K562 (cell line): ENCODE data around the gene PTCH2. TPM values are rescaled to one million over a fixed set of nuclear protein-coding genes. Genes with fewer than 3 reads are reported as not detected.

Experiments used
- CBX1 ChIP-seq: sonication (generic); IDR thresholded peaks from 2 replicates; pipeline ENCODE4 v1.6.1; 2016; ENCODE audit warnings: antibody characterized with exemption, low read depth, mild to moderate bottlenecking
- CXXC5 ChIP-seq: fragments of 250-450 bp; sonication (Bioruptor Pico); IDR thresholded peaks from 2 replicates; pipeline ENCODE4 v1.8.0; 2022; ENCODE audit warnings: inconsistent platforms, mild to moderate bottlenecking, moderate library complexity
- FIP1L1 ChIP-seq: fragments of 200-400 bp; formaldehyde crosslinking; IDR thresholded peaks from 2 replicates; pipeline ENCODE4 v1.6.1; 2018; ENCODE audit warnings: mild to moderate bottlenecking, low read depth, low read length; ENCODE audit not compliant: poor library complexity, severe bottlenecking
- HLTF ChIP-seq: fragments of 450-650 bp; IDR thresholded peaks from 2 replicates; pipeline ENCODE4 v1.6.1; 2016
- MIER1 ChIP-seq: fragments of 450-650 bp; IDR thresholded peaks from 2 replicates; pipeline ENCODE4 v1.6.1; 2016; ENCODE audit warnings: antibody characterized with exemption, mild to moderate bottlenecking, low read depth
- NR4A1 ChIP-seq, 2 experiments: fragments of 250-450 bp in 1 of 2; fragments of 450-650 bp in 1 of 2; sonication (Bioruptor Pico) in 1 of 2; IDR thresholded peaks; 2 replicates each; pipeline versions ENCODE4 v1.4.0 to v1.6.1; 2016 to 2020; ENCODE audit warnings: mild to moderate bottlenecking in 2 of 2, missing compliant biosample characterization in 1 of 2, missing genetic modification characterization in 1 of 2, moderate library complexity in 1 of 2
- PHF21A ChIP-seq: fragments of 450-650 bp; IDR thresholded peaks from 2 replicates; pipeline ENCODE4 v1.6.1; 2017; ENCODE audit warnings: low read depth, borderline replicate concordance
- POLR2B ChIP-seq: fragments of 450-650 bp; IDR thresholded peaks from 2 replicates; pipeline ENCODE4 v1.6.1; 2018; ENCODE audit warnings: low read depth; ENCODE audit not compliant: partially characterized antibody
- SPI1 ChIP-seq: IDR thresholded peaks from 2 replicates; pipeline ENCODE4 v1.6.1; 2011; ENCODE audit warnings: low read depth, low read length, control low read depth, borderline replicate concordance
- ZC3H8 ChIP-seq: fragments of 450-650 bp; IDR thresholded peaks from 2 replicates; pipeline ENCODE4 v1.6.1; 2017
- ZNF41 ChIP-seq: fragments of 250-450 bp; sonication (Bioruptor Pico); conservative IDR thresholded peaks from 2 replicates; pipeline ENCODE4 v1.4.0; 2020; ENCODE audit warnings: mild to moderate bottlenecking
- polyA plus RNA-seq, 8 experiments: library from polyadenylated mRNA; depleted of rRNA in 4 of 8; stranded (reverse) in 5 of 8; unstranded in 3 of 8; fragments of >200 nt; fragmentation: Nextera tagmentation in 2 of 8; fragmentation: Illumina TruSeq in 1 of 8; extraction: Ambion mirVana in 2 of 8; extraction: Trizol in 1 of 8; gene quantifications; 2 replicates each; pipeline versions ENCODE4 v1.2.1 to v1.2.3, GENCODE V29; 2011 to 2014; ENCODE audit warnings: inconsistent platforms in 1 of 8, missing spikeins in 1 of 8
- total RNA-seq, 7 experiments: library from RNA; depleted of rRNA in 6 of 7; stranded (reverse); fragments of >200 nt in 6 of 7; fragmentation: Illumina TruSeq in 2 of 7; extraction: Trizol in 2 of 7; gene quantifications; 2 replicates each; pipeline versions ENCODE4 v1.2.1 to v1.2.3, GENCODE V29; 2011 to 2021; ENCODE audit warnings: low replicate concordance in 1 of 7
- TF ChIP-seq, protein P1 (sequence below): fragments of 450-650 bp; formaldehyde crosslinking; IDR thresholded peaks from 2 replicates; pipeline ENCODE4 v1.4.0; 2020; ENCODE audit warnings: mild to moderate bottlenecking
- TF ChIP-seq, protein P2 (sequence below): sonication (generic); formaldehyde crosslinking; IDR thresholded peaks from 2 replicates; pipeline ENCODE4 v1.5.0; 2020; ENCODE audit warnings: missing genetic modification reagents
- TF ChIP-seq, protein P3 (sequence below): IDR thresholded peaks from 2 replicates; pipeline ENCODE4 v1.6.1; 2012; ENCODE audit warnings: low read depth, low read length, improper control_type of control experiment, borderline replicate concordance
- TF ChIP-seq, protein P4 (sequence below): sonication (generic); formaldehyde crosslinking; IDR thresholded peaks from 2 replicates; pipeline ENCODE4 v1.8.0; 2022; ENCODE audit warnings: missing genetic modification reagents, mild to moderate bottlenecking, moderate library complexity, borderline replicate concordance
- TF ChIP-seq, protein P5 (sequence below): fragments of 450-650 bp; formaldehyde crosslinking; IDR thresholded peaks from 2 replicates; pipeline ENCODE4 v1.4.0; 2020; ENCODE audit warnings: mild to moderate bottlenecking, moderate library complexity
- TF ChIP-seq, protein P6 (sequence below): fragments of 250-450 bp; sonication (Bioruptor Pico); IDR thresholded peaks from 2 replicates; pipeline ENCODE4 v1.4.0; 2020; ENCODE audit warnings: mild to moderate bottlenecking

The PTCH2 gene
- total and polyA plus RNA-seq, 9 of the 15 experiments (the other 6 are each of a cell fraction or from before 2014, with no cell fraction given): 0.15 to 27.3 (median 0.48) TPM; not detected in 1

DNA sequence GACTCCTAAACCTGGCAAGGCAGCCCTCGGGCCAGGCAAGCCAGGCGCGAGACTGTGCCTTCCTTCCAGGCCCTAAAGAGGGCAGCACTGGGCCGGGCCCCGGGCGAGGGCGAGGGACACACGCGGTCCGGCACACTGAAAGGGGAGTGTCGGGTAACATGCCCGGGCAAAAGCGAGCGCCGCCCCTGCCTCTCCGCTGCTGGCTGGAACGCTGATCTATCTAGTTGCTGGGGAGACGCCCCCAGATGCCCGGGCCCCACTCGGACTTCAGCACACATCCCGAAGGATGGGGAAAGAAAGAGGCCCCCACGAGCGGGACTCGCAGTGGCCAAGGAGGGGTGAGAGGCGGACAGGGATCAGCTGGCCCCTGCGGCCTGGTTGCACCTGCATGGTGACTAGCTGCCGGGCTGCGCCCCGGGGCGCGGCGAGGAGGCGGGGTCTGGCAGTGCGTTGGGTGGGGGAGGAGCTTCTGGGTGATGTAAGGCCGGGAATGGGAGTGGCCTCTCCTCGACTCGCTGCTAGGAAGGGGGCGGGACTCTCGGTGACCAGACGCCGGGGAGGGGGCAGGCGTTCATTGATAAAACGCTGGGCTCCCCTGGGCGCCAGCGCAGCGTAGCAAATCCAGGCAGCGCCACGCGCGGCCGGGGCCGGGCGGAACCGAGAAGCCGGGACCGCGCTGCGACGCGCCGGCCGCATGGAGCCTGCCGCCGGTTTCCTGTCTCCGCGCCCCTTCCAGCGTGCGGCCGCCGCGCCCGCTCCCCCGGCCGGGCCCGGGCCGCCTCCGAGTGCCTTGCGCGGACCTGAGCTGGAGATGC, 43.1 kb downstream of the PTCH2 start, which contains the start of gene PLK3 (continued):
- TF ChIP-seq CBX1 (no peak; the same call in none of the 2 replicates), ZNF41 (CRISPR knock-in tag) (0 out of 2 replicates have a peak, but pooled peaks have one; percentile 46), ZC3H8 (no peak; the same call in 1 of the 2 replicates), HLTF (peak; percentile 7; the same call in 1 of the 2 replicates), SPI1 (no peak), POLR2B (peak; percentile 75), NR4A1 (CRISPR knock-in tag; IDR thresholded peaks at IDR 0.05) (no peak), NR4A1 (tag; IDR thresholded peaks at IDR 0.05) (peak; percentile 58; the same call in 1 of the 2 replicates), PHF21A (0 out of 2 replicates have a peak, but pooled peaks have one; percentile 81), CXXC5 (CRISPR knock-in tag) (peak; percentile 97), FIP1L1 (peak; percentile 37), MIER1 (no peak)
- TF ChIP-seq, protein P1, sequence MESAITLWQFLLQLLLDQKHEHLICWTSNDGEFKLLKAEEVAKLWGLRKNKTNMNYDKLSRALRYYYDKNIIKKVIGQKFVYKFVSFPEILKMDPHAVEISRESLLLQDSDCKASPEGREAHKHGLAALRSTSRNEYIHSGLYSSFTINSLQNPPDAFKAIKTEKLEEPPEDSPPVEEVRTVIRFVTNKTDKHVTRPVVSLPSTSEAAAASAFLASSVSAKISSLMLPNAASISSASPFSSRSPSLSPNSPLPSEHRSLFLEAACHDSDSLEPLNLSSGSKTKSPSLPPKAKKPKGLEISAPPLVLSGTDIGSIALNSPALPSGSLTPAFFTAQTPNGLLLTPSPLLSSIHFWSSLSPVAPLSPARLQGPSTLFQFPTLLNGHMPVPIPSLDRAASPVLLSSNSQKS (CRISPR knock-in tag): no peak
- TF ChIP-seq, protein P2, sequence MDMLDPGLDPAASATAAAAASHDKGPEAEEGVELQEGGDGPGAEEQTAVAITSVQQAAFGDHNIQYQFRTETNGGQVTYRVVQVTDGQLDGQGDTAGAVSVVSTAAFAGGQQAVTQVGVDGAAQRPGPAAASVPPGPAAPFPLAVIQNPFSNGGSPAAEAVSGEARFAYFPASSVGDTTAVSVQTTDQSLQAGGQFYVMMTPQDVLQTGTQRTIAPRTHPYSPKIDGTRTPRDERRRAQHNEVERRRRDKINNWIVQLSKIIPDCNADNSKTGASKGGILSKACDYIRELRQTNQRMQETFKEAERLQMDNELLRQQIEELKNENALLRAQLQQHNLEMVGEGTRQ (CRISPR knock-in tag): no peak
- TF ChIP-seq, protein P3, sequence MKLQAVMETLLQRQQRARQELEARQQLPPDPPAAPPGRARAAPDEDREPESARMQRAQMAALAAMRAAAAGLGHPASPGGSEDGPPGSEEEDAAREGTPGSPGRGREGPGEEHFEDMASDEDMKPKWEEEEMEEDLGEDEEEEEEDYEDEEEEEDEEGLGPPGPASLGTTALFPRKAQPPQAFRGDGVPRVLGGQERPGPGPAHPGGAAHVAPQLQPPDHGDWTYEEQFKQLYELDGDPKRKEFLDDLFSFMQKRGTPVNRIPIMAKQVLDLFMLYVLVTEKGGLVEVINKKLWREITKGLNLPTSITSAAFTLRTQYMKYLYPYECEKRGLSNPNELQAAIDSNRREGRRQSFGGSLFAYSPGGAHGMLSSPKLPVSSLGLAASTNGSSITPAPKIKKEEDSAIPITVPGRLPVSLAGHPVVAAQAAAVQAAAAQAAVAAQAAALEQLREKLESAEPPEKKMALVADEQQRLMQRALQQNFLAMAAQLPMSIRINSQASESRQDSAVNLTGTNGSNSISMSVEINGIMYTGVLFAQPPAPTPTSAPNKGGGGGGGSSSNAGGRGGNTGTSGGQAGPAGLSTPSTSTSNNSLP: no peak
- TF ChIP-seq, protein P4, sequence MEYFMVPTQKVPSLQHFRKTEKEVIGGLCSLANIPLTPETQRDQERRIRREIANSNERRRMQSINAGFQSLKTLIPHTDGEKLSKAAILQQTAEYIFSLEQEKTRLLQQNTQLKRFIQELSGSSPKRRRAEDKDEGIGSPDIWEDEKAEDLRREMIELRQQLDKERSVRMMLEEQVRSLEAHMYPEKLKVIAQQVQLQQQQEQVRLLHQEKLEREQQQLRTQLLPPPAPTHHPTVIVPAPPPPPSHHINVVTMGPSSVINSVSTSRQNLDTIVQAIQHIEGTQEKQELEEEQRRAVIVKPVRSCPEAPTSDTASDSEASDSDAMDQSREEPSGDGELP: peak; percentile 100
- TF ChIP-seq, protein P5, sequence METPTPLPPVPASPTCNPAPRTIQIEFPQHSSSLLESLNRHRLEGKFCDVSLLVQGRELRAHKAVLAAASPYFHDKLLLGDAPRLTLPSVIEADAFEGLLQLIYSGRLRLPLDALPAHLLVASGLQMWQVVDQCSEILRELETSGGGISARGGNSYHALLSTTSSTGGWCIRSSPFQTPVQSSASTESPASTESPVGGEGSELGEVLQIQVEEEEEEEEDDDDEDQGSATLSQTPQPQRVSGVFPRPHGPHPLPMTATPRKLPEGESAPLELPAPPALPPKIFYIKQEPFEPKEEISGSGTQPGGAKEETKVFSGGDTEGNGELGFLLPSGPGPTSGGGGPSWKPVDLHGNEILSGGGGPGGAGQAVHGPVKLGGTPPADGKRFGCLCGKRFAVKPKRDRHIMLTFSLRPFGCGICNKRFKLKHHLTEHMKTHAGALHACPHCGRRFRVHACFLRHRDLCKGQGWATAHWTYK (CRISPR knock-in tag): peak; percentile 71; the same call in 1 of the 2 replicates
- TF ChIP-seq, protein P6, sequence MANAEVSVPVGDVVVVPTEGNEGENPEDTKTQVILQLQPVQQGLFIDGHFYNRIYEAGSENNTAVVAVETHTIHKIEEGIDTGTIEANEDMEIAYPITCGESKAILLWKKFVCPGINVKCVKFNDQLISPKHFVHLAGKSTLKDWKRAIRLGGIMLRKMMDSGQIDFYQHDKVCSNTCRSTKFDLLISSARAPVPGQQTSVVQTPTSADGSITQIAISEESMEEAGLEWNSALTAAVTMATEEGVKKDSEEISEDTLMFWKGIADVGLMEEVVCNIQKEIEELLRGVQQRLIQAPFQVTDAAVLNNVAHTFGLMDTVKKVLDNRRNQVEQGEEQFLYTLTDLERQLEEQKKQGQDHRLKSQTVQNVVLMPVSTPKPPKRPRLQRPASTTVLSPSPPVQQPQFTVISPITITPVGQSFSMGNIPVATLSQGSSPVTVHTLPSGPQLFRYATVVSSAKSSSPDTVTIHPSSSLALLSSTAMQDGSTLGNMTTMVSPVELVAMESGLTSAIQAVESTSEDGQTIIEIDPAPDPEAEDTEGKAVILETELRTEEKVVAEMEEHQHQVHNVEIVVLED (CRISPR knock-in tag): peak; percentile 61
